D721Med (cell line): ENCODE data around the gene MYO1B.

Experiments used
- DNase-seq: peaks from one replicate; pipeline ENCODE4 v3.0.0; 2011; ENCODE audit warnings: low spot score; ENCODE audit not compliant: insufficient read length
- FAIRE-seq: peaks from 2 replicates; lab custom pipeline; 2011; peaks lifted over from hg19 to GRCh38; lab: Jason Lieb, UNC
- CTCF ChIP-seq: IDR thresholded peaks from 2 replicates; pipeline ENCODE4 v1.5.1; 2012; ENCODE audit warnings: mild to moderate bottlenecking, control low read depth; ENCODE audit not compliant: insufficient read depth; ENCODE audit errors: missing control alignments

MYO1B gene

GRCh38 chr2:191386938-191387536 lies 141.8 kb downstream of the MYO1B start:
- FAIRE-seq (no peak), DNase-seq (no peak)
- TF ChIP-seq CTCF, result no peak

- FAIRE-seq (no peak), DNase-seq (no peak)
- TF ChIP-seq CTCF, result no peak
Measured at GRCh38 chr2:191389288-191389687, 144.1 kb downstream of the MYO1B start.

- DNase-seq (no peak), FAIRE-seq (no peak)
- no peak for TF ChIP-seq CTCF
Measured at GRCh38 chr2:191391171-191391570, 146.0 kb downstream of the MYO1B start.

GRCh38 chr2:191394043-191394442 lies 148.8 kb downstream of the MYO1B start:
- no peak for DNase-seq
- no peak for FAIRE-seq
- no peak for TF ChIP-seq CTCF

- DNase-seq (no peak), FAIRE-seq (no peak)
Measured at GRCh38 chr2:191396794-191397193, 151.6 kb downstream of the MYO1B start.

GRCh38 chr2:191399601-191400000 lies 154.4 kb downstream of the MYO1B start:
- DNase-seq (no peak), FAIRE-seq (no peak)
- TF ChIP-seq CTCF, result no peak

More at GRCh38 chr2:191396794-191397193, 151.6 kb downstream of the MYO1B start:
- TF ChIP-seq CTCF, result no peak

GRCh38 chr2:191401287-191401686 lies 156.1 kb downstream of the MYO1B start:
- TF ChIP-seq CTCF, result no peak
- FAIRE-seq (no peak), DNase-seq (no peak)
